K562 (cell line): ENCODE results near the gene MTRFR. TPM values are rescaled to one million over a fixed set of nuclear protein-coding genes. Genes with fewer than 3 reads are reported as not detected.

Experiments used
- ATAC-seq: fragments of 200-7000 bp; cut with Tn5 transposase; 3 replicates; pipeline ENCODE4 v1.9.1; 2020; ENCODE audit warnings: moderate library complexity
- BruUV-seq: library from RNA; stranded (reverse); fragments of 400-500 nt; replicated peaks from 2 replicates; lab custom pipeline; 2021; lab: Mats Ljungman, UMichigan
- CTCF ChIA-PET: fragments of 300-600 bp; formaldehyde crosslinking; extraction: SDS; loops from one replicate; lab custom pipeline; 2021; ENCODE audit warnings: low intra/inter-chr PET ratio; lab: Yijun Ruan, JAX
- POLR2A ChIA-PET: fragments of 300-600, 350-650 bp; sonication (Branson Sonifier 250); formaldehyde crosslinking; extraction: SDS; loops from one replicate; lab custom pipeline; 2021; ENCODE audit warnings: antibody characterized with exemption, inconsistent platforms; lab: Yijun Ruan, JAX
- DNase-seq, 4 experiments: peaks; one replicate each; pipeline versions ENCODE4 v3.0.0 to v3.0.0-alpha.2; 2011 to 2018; ENCODE audit warnings: low spot score in 3 of 4, mixed read lengths in 3 of 4; ENCODE audit errors: extremely low read depth in 1 of 4
- FAIRE-seq: peaks from 2 replicates; lab custom pipeline; 2011; peaks lifted over from hg19 to GRCh38; lab: Jason Lieb, UNC
- H2AFZ ChIP-seq: 2 replicates; pipeline ENCODE4 v1.6.0; 2011; ENCODE audit warnings: low read depth, low read length, control low read depth, inconsistent platforms
- H3K27ac ChIP-seq: fragments of 200-600 bp; 3 replicates; pipeline ENCODE4 v1.8.0; 2011; ENCODE audit warnings: low read depth, mild to moderate bottlenecking, control low read depth, inconsistent platforms, low read length, moderate library complexity, mixed read lengths; ENCODE audit errors: extremely low read depth
- H3K27me3 ChIP-seq, 2 experiments: fragments of 300-600 bp in 1 of 2; 2 replicates in 1 of 2; 3 replicates in 1 of 2; pipeline versions ENCODE4 v1.6.0 to v1.8.0; 2011; ENCODE audit warnings: inconsistent platforms in 2 of 2, low read length in 2 of 2, mild to moderate bottlenecking in 1 of 2, mixed read lengths in 1 of 2, moderate library complexity in 1 of 2; ENCODE audit not compliant: control insufficient read depth in 2 of 2, insufficient read depth in 2 of 2
- H3K36me3 ChIP-seq: fragments of 300-600 bp; 3 replicates; pipeline ENCODE4 v1.8.0; 2011; ENCODE audit warnings: mild to moderate bottlenecking, low read length, inconsistent platforms; ENCODE audit not compliant: control insufficient read depth, insufficient read depth
- H3K4me1 ChIP-seq, 2 experiments: fragments of 200-600 bp in 1 of 2; replicated peaks in 1 of 2; 2 replicates in 1 of 2; 3 replicates in 1 of 2; pipeline versions ENCODE4 v1.5.1 to v1.8.0; 2011; ENCODE audit warnings: inconsistent platforms in 2 of 2, low read length in 2 of 2, mild to moderate bottlenecking in 1 of 2, mixed read lengths in 1 of 2, moderate library complexity in 1 of 2; ENCODE audit not compliant: control insufficient read depth in 2 of 2, insufficient read depth in 2 of 2
- H3K4me2 ChIP-seq: 2 replicates; pipeline ENCODE4 v1.6.1; 2011; ENCODE audit warnings: low read length, control low read depth, inconsistent platforms, mixed read lengths; ENCODE audit not compliant: insufficient read depth
- H3K4me3 ChIP-seq: fragments of 200-600 bp; sonication (generic), shearing (Covaris generic); 2 replicates; pipeline ENCODE4 v1.5.1; 2016; ENCODE audit warnings: control low read depth, inconsistent platforms
- H3K79me2 ChIP-seq: fragments of 200-600 bp; 3 replicates; pipeline ENCODE4 v1.8.0; 2011; ENCODE audit warnings: low read length, inconsistent platforms; ENCODE audit not compliant: control insufficient read depth, insufficient read depth
- H3K9ac ChIP-seq, 2 experiments: 2 replicates each; pipeline versions ENCODE4 v1.6.0 to v1.6.1; 2011; ENCODE audit warnings: low read depth in 2 of 2, low read length in 2 of 2, control low read depth in 1 of 2, inconsistent platforms in 1 of 2, mild to moderate bottlenecking in 1 of 2, mixed read lengths in 1 of 2; ENCODE audit not compliant: insufficient read depth in 1 of 2
- H3K9me1 ChIP-seq: one replicate; pipeline ENCODE4 v1.6.0; 2011; ENCODE audit warnings: inconsistent platforms, mild to moderate bottlenecking, low read length, moderate library complexity; ENCODE audit not compliant: control insufficient read depth, insufficient read depth
- H3K9me3 ChIP-seq: replicated peaks from 2 replicates; pipeline ENCODE4 v1.5.1; 2011; ENCODE audit warnings: low read depth, low read length, inconsistent platforms; ENCODE audit not compliant: control insufficient read depth, insufficient read depth
- H4K20me1 ChIP-seq: replicated peaks from 2 replicates; pipeline ENCODE4 v1.6.1; 2011; ENCODE audit warnings: low read length, inconsistent platforms, mixed read lengths; ENCODE audit not compliant: control insufficient read depth, insufficient read depth
- CEBPZ ChIP-seq: fragments of 150-350 bp; IDR thresholded peaks from 2 replicates; pipeline ENCODE4 v1.6.1; 2014; ENCODE audit warnings: low read depth, mild to moderate bottlenecking, low read length, borderline replicate concordance
- HDAC1 ChIP-seq, 2 experiments: fragments of 450-650 bp; IDR thresholded peaks; 2 replicates each; pipeline ENCODE4 v1.6.1; 2016 to 2017; ENCODE audit warnings: inconsistent platforms in 1 of 2, mild to moderate bottlenecking in 1 of 2, moderate library complexity in 1 of 2
- NR3C1 ChIP-seq: sonication (generic); formaldehyde crosslinking; IDR thresholded peaks from 2 replicates; pipeline ENCODE4 v1.8.1; 2022; ENCODE audit warnings: missing genetic modification reagents
- PCBP1 ChIP-seq: fragments of 200-400 bp; formaldehyde crosslinking; IDR thresholded peaks from 2 replicates; pipeline ENCODE4 v1.6.1; 2018; ENCODE audit warnings: mild to moderate bottlenecking, low read depth, low read length; ENCODE audit not compliant: poor library complexity, severe bottlenecking
- SIN3A ChIP-seq, 2 experiments: fragments of 150-350 bp in 1 of 2; IDR thresholded peaks; 2 replicates each; pipeline ENCODE4 v1.6.1; 2011 to 2016; ENCODE audit warnings: borderline replicate concordance in 2 of 2, low read depth in 2 of 2, low read length in 2 of 2, mild to moderate bottlenecking in 2 of 2, moderate library complexity in 2 of 2; ENCODE audit not compliant: control insufficient read depth in 1 of 2
- TAF9B ChIP-seq: fragments of 450-650 bp; IDR thresholded peaks from 2 replicates; pipeline ENCODE4 v1.6.1; 2018; ENCODE audit warnings: mild to moderate bottlenecking; ENCODE audit not compliant: partially characterized antibody
- THRAP3 ChIP-seq: fragments of 450-650 bp; IDR thresholded peaks from 2 replicates; pipeline ENCODE4 v1.6.1; 2016; ENCODE audit warnings: mild to moderate bottlenecking, inconsistent platforms, borderline replicate concordance
- ZNF444 ChIP-seq: fragments of 250-450 bp; sonication (Bioruptor Pico); IDR thresholded peaks from 2 replicates; pipeline ENCODE4 v1.4.0; 2020; ENCODE audit warnings: mild to moderate bottlenecking, moderate library complexity
- WGBS: fragments of 100-300 bp; shearing (Covaris generic); methylation state at CpG from one replicate; pipeline ENCODE4 v1.1.6; 2016; ENCODE audit warnings: low coverage, mixed read lengths; ENCODE audit not compliant: insufficient coverage; ENCODE audit errors: missing lambda C conversion rate; 5-methylcytosine and 5-hydroxymethylcytosine counted together
- in situ Hi-C: fragments of 300-500 bp; cut with MboI; formaldehyde crosslinking; loops from 4 replicates; pipeline ENCODE4 v1.15.0; 2018; ENCODE audit warnings: inconsistent platforms, mixed read lengths
- intact Hi-C: fragments of 100-400 bp; cut with micrococcal nuclease; formaldehyde crosslinking; loops from 2 replicates; pipeline ENCODE4 v1.14.2; 2022
- polyA plus RNA-seq, 8 experiments: library from polyadenylated mRNA; depleted of rRNA in 4 of 8; stranded (reverse) in 5 of 8; unstranded in 3 of 8; fragments of >200 nt; fragmentation: Nextera tagmentation in 2 of 8; fragmentation: Illumina TruSeq in 1 of 8; extraction: Ambion mirVana in 2 of 8; extraction: Trizol in 1 of 8; gene quantifications; 2 replicates each; pipeline versions ENCODE4 v1.2.1 to v1.2.3, GENCODE V29; 2011 to 2014; ENCODE audit warnings: inconsistent platforms in 1 of 8, missing spikeins in 1 of 8
- total RNA-seq, 7 experiments: library from RNA; depleted of rRNA in 6 of 7; stranded (reverse); fragments of >200 nt in 6 of 7; fragmentation: Illumina TruSeq in 2 of 7; extraction: Trizol in 2 of 7; gene quantifications; 2 replicates each; pipeline versions ENCODE4 v1.2.1 to v1.2.3, GENCODE V29; 2011 to 2021; ENCODE audit warnings: low replicate concordance in 1 of 7
- TF ChIP-seq, protein P1 (sequence below): fragments of 200-800 bp; sonication (Bioruptor generic); IDR thresholded peaks from 2 replicates; pipeline ENCODE4 v1.6.1; 2017; ENCODE audit warnings: missing genetic modification characterization, missing compliant biosample characterization

The MTRFR gene
- total and polyA plus RNA-seq, 9 of the 15 experiments (the other 6 are each of a cell fraction or from before 2014, with no cell fraction given): 16.7 to 55.6 (median 34.7) TPM

GRCh38 chr12:123269896-123270213, 36.6 kb downstream of the MTRFR start:
- H3K9me3 ChIP-seq: no peaks in the 10 kb centered on the region
- peak overlapping the region; percentile 59 to 97; a peak in 3 of 4 replicates for H3K9ac ChIP-seq
- ChIA-PET CTCF (interaction anchor here (1.3 kb wide), 1 partner anchor 115 kb away, joined by 5 read pairs; the partner anchor contains the start of gene KMT5A), POLR2A (interaction anchor here (0.5 to 1.2 kb wide), 4 partner anchors 24 to 427 kb away, joined by 3 to 9 read pairs (median 4); partner anchors contain the start of genes MPHOSPH9 and MTRFR)
- H3K36me3 ChIP-seq: peaks cover 20% of the 10 kb centered on the region; the same call in 1 of the 3 replicates
- DNase-seq (no peak), ATAC-seq (no peak), FAIRE-seq (no peak)
- H3K4me2 ChIP-seq: peak overlapping the region; percentile 55; the same call in 1 of the 2 replicates
- H3K4me3 ChIP-seq: peak overlapping the region; percentile 63; the same call in 1 of the 2 replicates
- peaks cover 6 to 44% of the 10 kb centered on the region in 2 experiments; a peak in 2 of 5 replicates for H3K4me1 ChIP-seq
- intact Hi-C loops: loop anchor here (2.0 kb wide), 1 partner anchor 333 kb away; the partner anchor contains the start of gene DDX55
- BruUV-seq: no TSS peak
- peak overlapping the region; percentile 82; the same call in 1 of the 2 replicates for H2AFZ ChIP-seq
- peaks cover 27% of the 10 kb centered on the region for H3K79me2 ChIP-seq
- in situ Hi-C loops: no loop called here
- H4K20me1 ChIP-seq: no peaks in the 10 kb centered on the region
- no peaks in the 10 kb centered on the region for H3K27me3 ChIP-seq
- H3K9me1 ChIP-seq: no peaks in the 10 kb centered on the region
- 39% methylated on average over 3 of the region's 7 CpGs for WGBS
- no peak overlapping the region for H3K27ac ChIP-seq
- no peak for TF ChIP-seq TAF9B
- no peak for TF ChIP-seq NR3C1 (CRISPR knock-in tag)
- TF ChIP-seq HDAC1 (IDR thresholded peaks at IDR 0.05): no peak
- TF ChIP-seq SIN3A (IDR thresholded peaks at IDR 0.05; ENCODE audit: borderline replicate concordance in 2 of 2, control insufficient read depth in 1 of 2, low read depth in 2 of 2, low read length in 2 of 2): no peak
- TF ChIP-seq PCBP1: no peak
- TF ChIP-seq CEBPZ: no peak
- TF ChIP-seq ZNF444: no peak
- TF ChIP-seq, protein P1, sequence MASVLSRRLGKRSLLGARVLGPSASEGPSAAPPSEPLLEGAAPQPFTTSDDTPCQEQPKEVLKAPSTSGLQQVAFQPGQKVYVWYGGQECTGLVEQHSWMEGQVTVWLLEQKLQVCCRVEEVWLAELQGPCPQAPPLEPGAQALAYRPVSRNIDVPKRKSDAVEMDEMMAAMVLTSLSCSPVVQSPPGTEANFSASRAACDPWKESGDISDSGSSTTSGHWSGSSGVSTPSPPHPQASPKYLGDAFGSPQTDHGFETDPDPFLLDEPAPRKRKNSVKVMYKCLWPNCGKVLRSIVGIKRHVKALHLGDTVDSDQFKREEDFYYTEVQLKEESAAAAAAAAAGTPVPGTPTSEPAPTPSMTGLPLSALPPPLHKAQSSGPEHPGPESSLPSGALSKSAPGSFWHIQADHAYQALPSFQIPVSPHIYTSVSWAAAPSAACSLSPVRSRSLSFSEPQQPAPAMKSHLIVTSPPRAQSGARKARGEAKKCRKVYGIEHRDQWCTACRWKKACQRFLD (CRISPR knock-in tag): no peak
- TF ChIP-seq THRAP3: no peak
